Hepatocyte (in vitro differentiated cells): ENCODE data around the gene SLC16A5.

Source experiments
- CTCF ChIP-seq: fragments of 200-600 bp; sonication (generic); IDR thresholded peaks from 2 replicates; pipeline ENCODE4 v1.5.1; 2016; ENCODE audit warnings: antibody characterized with exemption, mild to moderate bottlenecking; ENCODE audit not compliant: poor library complexity
- EZH2 ChIP-seq: fragments of 200-600 bp; sonication (generic); IDR thresholded peaks from 2 replicates; pipeline ENCODE4 v1.6.1; 2016; ENCODE audit warnings: antibody characterized with exemption, mild to moderate bottlenecking, borderline replicate concordance

GRCh38 chr17:75077496-75078283, 10.1 kb upstream of the SLC16A5 start:
- no peak for TF ChIP-seq CTCF
- TF ChIP-seq EZH2: no peak
